ENCODE data around the gene LRMDA.
A peak's percentile ranks its signal among the peaks of the same experiment; 100 is the strongest.
"Not testable (repeated sequence)": the region's sequence is repeated elsewhere in the genome, so short reads cannot be mapped to it uniquely, and the experiment has no call there.

The LRMDA gene

DNA sequence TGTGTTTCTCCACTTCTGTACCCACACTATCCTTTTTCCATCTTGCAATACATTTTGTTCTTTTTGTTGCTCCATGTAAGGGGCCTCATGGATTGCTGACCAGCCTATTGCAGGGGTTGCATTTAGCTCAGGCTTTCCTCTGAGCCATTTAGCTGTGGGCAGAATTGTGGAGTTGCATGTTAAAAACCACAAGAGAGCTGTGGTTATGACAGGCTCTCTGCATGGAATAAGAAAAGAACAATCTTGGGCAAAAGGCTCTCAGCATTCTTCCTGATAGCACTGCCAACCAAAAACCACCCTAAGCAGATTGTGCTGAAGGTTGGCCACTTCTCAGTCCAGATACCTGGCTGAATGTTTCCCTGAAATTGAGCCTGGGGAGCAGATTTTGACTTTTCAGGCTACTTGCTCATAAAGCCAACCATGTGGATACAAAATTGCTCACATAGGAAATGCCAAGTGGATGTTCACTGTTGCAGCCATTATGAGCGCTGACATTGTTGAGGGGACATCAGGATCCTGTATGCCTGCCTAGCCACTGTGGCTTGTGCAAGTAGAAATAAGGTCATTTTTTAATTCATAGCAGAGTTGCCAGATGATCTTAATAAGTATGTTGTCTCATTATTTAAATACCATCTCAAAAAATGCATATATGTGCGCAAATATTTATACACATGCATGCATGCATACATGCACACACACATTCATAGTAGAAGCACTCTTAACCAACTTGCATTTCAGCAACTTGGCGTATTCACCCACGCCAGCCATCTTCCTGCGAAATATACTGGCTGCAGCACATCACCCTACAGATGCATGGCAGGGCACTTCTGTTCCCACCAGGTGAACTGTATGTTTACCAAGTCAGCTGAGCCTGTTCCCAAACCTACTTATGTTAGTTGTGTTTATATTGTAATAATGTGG is 695.4 kb downstream of the LRMDA start:
- DNase-seq (ENCODE audit: low spot score): peak; percentile 87

DNA sequence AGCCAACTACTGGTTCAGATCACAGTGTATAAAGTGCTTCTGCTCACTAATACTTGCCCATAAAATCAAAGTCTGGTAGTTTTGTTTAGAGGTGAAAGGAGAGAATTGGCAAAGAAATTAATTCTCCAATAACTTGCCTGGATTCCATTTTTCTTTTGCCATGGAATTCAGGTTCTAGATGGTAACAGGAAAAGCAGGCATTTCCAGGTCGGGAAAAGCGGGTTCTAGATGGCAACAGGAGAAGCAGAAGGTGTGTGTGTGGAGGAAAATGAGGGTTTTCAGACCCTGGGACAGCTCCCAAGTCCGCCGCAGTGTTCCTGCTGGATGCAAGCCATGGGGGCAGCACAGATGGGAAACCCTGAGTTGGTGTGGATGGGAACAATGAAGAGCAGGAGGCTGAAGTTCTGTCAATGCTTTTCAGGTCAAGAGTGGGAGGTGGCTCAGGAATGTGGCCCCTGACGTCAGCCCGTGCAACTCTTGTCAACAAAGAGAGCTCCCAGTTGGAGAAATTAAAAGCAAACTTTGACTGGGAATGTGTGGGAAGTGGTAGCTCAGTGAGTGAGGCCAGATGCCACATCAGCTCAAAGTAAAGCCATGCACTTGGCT is 696.7 kb downstream of the LRMDA start:
- no peak for DNase-seq (ENCODE audit: low spot score)

DNA sequence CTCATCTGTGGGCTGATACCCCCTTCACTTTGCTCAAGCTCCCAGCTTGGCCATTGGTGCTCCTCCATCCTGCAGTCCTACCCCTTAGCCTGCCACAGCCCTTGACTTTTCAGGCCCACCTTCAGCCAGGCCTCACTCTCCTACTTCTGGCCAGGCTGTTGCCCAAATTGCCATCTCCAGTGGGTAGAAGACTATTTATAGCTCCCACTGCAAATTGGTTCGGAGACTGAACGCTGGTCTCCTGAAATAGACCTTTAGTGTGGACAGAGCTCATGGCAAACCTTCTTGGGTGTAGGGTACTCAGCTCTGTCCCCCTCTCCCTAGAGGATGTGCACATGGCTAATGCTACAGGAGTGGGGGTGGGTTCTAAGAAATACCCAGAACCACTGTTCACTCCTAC is 697.8 kb downstream of the LRMDA start:
- DNase-seq (ENCODE audit: low spot score): no peak

DNA sequence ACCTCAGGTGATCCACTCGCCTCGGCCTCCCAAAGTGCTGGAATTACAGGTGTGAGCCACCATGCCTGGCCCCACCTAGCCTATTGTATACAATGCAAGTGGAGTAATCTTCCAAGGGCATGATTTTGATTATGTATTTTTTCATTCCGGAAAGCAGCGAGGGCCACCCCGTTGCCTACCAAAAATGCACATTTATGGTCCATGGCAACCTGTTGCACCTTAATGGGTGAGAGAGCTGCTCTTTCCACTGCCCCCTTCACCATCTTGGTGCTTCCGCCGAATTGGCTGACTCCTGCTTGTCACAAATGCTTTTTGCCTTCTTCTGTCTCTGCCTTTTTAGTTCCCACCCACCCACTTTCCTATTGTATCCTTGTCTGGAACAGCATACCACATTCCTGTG is 699.5 kb downstream of the LRMDA start:
- DNase-seq (ENCODE audit: low spot score): no peak

DNA sequence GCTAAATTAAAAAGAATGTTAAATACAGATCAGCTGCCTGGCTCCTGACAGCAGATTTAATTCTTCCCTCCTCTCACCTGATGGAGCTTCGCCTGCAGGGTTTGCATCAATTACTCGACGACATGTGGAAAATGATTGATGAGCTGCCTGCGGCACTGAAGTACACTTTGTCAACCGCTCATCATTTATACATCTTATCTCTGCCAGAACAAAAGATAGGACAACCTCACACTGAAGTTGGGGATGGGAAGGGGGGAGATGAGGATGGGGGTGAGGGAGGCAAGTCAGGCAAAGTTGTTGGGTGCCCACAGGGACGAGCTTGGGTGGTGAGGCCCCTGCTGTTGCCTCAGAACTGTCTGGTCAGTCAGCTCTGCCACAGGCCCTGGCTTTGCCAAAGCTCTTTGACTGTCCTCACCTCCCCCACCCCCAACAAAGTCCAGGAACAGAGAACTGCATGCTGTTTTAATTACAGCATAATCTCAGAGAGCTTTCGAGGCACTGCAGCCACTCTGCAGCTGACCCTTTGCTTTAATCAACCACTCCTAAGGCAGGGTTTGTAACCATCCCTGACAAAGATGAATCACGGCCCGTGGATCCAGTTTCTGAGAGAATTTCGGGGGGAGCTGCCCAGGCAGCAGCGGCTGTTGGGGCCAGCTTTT is 702.3 kb downstream of the LRMDA start:
- no peak for DNase-seq (ENCODE audit: low spot score)

DNA sequence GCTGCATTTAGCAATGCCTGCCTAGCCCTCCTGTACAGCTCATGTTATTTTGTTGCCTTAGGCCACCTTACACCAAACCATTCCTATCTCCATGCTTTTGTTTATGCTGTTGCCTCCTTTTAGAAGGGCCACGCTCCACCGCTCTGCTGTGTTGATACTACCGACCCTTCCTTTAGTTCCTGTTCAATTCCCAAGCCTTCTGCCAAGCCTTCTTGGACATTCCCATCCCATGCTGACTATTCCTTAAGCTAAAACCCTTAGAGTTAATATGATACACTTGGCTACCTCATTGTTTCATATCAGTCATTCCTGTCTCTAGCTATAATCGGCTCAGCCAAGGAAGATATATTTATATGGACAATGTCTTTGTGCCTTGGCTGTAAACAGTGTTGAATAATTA is 705.5 kb downstream of the LRMDA start:
- DNase-seq (ENCODE audit: low spot score): no peak

DNA sequence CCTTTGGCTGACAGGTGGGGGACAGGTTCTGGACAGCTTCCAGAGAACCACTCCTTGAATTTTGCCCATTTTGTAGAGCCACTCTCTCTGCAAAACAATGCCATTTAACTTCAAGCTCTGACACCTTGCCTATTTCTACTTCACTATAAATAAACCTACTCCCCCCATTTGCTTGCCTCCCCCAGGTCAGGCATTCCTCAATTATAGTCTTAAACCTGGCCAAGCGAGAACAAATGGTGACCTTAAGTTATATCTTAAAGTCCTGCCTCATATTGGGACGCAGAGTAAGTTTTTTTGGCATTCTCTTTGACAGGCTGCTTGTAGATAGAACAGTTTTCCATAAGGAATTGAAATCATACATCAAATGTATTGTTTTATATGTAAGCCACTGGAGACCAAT is 706.9 kb downstream of the LRMDA start:
- no peak for DNase-seq (ENCODE audit: low spot score)

DNA sequence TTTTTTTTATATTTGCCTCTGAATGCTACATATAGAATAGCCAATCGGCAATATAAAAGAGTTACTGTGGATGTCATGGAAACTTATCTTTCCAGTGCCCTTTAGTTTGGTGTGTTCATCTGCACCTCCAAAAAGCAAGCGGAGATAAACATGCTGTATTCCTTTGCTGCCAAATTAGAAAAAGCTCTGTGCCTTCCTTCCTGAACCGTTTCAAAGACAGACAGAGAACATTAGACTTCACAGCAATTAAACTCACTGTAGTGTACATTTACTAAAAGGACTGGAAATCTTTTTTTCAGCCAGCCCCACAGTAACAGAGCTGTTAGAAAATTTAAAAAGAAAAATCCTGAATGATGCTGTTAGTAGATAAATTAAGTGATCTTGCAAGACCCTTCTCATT is 707.5 kb downstream of the LRMDA start:
- DNase-seq (ENCODE audit: low spot score): no peak

DNA sequence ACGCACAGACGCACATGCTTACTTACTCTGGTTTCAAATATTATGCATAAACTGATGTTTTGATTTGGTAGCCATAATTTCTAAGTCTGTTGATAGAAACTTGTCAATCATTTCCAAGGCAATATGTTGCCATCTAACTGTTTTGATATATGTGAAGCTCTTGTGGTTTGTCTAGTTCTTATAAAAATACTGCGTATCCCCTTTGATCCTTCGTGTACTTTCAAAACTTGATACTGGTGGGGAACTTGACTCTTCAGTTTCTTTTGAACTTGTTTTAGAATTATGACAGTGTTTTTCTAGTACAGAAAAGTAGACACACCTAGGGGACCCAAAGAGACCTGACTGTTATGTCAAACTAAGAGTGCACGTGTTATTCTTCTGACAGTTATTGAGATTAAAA is 708.0 kb downstream of the LRMDA start:
- DNase-seq (ENCODE audit: low spot score): no peak

DNA sequence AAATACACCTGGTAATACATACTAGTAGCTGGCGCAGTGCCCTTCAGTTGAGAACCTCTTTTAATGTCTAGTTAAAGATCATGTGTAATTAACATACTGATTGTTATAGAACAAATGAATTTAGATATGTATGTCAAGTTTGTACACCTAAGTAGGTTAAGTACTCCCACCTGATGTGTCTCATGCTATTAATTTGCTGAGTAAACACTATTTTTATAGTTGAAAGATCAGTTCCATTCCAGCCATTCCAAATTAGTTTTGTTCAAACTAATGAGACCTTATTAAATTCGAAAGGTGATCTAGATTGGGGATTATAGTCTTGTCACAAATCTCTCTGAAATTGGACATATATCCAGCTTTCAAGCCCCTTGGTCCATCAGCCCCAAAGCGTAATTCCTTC is 710.0 kb downstream of the LRMDA start:
- no peak for DNase-seq (ENCODE audit: low spot score)

DNA sequence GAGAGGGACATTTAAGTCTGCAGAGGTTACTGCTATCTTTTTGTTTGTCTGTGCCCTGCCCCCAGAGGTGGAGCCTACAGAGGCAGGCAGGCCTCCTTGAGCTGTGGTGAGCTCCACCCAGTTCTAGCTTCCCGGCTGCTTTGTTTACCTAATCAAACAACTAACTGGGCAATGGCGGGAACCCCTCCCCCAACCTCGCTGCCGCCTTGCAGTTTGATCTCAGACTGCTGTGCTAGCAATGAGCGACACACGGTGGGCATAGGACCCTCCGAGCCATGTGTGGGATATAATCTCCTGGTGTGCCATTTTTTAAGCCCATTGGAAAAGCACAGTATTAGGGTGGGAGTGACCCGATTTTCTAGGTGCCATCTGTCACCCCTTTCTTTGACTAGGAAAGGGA is 716.8 kb downstream of the LRMDA start:
- not testable (repeated sequence) for DNase-seq (ENCODE audit: low spot score)

DNA sequence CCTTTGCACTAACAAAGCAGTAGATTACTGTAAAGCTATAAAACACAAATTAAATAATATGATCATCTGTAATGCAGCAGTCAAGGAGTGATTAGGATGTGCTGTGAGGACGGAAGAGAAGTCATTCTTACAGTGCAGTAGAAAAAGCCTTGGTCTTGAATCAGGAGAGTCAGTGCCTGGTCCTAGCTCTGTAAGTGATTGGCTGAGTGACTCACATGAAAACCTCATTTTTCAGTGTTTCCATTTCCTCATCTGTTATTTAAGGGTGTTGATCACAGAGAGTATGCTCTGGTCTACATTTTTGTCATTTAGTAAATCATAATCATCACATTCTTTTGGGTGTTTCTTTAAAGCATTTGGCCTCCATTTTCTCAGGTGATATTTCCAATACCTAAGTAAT is 717.8 kb downstream of the LRMDA start:
- no peak for DNase-seq (ENCODE audit: low spot score)

DNA sequence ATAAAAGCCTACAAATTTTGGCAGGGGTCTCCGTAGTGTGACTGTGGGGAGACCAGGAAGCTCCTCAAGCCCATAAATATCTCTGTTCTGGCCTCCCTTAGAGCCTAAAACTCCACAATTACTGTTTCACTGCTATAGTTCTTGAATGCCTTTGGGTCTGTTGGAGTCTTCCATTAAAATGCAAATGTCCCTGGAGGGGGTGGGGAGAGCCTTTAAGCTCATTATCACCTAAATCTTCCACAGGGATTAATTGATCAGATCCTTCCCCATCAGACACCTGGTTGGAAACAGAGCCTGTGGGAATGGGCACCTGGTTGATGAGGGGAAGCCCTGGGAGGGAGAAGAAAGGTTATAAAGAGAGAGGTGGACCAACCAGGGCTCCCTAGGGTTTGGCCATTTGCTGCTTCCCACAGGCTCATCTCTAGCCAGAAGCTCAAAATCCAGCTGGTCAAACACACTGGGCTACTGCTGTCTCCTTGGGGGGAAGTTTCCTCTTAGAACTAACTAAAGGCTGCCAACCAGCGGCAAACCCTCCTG is 718.2 kb downstream of the LRMDA start:
- DNase-seq (ENCODE audit: low spot score): no peak

DNA sequence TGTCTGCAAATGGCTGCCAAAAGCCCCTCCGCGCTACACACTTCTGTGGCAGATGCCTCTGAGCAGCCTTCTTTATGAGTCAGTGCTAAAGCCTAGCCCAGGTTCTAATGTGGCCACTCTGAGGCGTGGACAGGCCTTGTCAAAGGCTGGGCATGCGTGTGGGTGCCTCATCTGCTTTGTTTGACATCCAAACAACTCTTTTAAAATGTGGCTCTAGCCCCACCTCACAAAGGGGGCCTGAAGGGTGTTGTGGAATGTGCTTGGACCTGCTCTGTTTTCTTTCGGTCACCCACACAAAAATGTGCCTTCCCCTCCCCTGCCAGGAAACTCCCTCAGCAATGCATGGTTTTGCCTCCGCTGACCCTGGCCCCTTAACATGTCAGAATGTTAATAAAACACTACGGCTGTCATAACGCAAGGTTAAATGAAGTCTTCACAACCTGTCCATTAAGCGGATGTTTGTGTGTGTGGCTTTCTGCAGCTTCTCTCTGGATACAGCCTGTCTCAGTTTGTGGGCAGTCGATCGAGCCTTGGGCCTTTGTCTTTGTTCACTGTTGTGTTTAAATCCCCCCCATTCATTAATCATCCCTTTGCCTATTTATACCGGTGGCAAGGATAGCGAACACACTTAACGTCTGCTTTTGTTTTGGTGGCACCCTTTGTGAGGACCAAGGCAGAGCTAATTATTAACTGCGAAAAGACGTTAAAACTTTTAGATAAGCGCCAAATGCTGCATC is 718.9 kb downstream of the LRMDA start:
- no peak for DNase-seq (ENCODE audit: low spot score)

DNA sequence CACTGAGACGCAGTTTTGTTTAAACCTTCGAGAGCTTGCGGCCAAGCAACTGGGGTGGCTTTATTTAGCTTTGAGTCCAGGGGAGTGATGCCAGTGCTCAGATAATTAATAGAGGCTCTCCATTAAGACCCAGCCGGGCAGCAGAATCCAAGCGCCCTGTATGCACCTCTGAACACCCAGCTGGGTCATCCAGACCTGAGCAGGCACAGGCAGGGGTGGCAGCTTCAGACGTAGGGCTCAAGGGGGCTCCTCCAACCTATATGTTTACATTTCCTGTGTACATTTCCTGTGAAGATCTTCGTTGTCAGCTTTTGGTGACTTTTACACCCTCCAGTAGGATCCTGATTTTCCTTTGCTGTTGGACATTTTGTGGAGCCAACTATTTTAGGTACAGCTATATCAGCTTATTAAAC is 719.5 kb downstream of the LRMDA start:
- no peak for DNase-seq (ENCODE audit: low spot score)

DNA sequence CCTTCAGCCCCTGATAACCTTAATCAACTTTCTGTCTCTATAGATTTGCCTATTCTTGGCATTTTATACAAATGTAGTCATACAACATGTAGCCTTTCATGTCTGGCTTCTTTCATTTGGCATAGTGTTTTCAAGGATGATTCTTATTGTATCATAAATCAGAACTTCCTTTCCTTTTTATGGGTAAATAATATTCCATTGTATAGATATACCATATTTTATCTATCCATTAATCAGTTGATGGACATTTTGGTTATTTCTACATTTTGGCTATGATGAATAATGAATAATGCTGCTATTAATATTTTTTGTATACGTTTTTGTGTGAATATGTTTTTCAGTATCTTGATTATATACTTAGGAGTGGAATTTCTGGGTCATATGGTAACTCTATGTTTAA is 720.8 kb downstream of the LRMDA start:
- no peak for DNase-seq (ENCODE audit: low spot score)

DNA sequence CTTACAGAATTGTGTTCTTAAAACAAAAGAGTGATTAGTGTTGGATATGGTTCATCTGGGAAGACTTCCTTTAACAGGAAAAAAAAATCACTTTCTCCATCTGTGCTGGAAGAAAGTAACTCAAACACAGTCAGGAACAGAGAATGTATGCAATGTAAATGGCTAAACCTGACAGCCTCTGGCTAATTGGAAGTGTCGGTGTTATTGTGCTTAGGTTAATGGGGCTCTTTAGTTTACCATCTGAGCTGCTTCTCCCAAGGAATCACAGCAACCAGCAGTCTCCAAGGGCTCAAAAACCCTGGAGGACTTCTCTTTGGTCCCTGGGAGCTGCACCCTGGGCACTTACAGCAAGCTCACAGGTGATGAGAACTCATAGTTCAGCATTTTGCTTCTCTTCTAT is 724.5 kb downstream of the LRMDA start:
- DNase-seq (ENCODE audit: low spot score): no peak

DNA sequence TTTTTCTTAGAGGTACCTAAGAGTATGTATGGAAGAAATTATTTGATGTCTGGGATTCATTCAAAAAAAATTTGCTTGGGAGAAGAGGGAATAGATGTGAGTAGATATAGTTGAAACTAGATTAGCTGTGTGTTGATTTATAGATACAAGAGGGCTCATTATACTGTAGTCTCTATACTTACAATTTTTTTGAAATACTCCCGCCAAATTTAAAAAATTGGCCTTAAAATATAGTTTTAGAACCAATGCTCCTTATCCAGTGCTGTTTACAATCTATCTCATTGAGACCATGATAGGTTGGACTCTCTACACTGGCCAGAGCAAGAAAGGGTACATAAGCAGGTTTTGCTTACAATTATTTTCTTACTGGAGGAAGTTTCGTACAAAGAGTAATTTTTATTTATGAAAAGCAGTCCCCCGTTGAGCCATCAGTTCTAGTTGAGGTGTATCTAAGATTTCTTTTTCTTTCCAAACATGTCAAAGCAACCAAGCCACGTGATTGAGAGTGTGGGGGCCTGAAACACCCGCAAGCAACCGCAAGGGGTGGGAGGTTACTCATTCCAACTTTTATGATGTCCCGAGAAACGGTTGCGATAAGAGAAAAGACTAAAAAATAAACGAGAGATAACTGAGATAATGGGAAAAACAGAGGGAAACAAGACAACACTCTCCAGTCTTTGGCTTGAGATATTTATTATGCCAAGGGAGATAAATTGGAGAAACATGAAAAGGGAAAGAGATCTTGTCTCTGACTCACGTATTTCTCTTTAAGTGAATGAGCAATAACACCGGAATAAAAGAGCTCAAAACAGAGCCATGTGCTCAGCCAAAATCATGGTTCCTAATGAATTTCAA is 729.2 kb downstream of the LRMDA start:
- no peak for DNase-seq (ENCODE audit: low spot score)

DNA sequence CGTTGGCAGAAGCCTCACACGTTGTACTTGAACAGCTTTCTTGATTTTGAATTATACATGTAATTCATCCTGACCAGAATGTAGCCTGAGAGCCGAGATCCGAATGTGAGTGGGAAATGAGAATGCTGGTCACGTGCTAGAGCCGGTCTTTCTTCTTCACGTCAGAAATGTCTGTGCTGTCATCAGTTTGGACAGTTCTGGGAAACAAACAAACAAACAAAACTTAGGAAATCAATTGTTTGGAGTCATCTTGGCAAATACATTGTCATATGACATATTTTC is 729.8 kb downstream of the LRMDA start:
- no peak for DNase-seq (ENCODE audit: low spot score)

DNA sequence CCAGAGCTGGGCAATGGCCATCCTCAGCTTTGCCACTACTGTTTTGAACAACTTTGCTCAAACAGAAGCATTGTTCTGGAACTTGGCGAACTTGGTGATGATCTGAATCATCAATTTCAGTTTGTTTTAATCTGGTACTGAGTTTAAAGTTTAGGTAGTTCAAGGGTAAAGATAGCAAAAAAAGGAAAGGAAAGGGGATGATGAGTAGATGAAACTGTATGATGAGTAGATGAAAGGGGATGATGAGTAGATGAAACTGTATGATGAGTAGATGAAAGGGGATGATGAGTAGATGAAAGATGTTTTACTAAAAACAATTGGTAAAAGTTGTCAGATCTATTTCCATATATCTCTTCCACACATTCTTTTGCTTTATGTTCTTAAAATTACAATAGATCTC is 737.0 kb downstream of the LRMDA start:
- DNase-seq (ENCODE audit: low spot score): no peak

DNA sequence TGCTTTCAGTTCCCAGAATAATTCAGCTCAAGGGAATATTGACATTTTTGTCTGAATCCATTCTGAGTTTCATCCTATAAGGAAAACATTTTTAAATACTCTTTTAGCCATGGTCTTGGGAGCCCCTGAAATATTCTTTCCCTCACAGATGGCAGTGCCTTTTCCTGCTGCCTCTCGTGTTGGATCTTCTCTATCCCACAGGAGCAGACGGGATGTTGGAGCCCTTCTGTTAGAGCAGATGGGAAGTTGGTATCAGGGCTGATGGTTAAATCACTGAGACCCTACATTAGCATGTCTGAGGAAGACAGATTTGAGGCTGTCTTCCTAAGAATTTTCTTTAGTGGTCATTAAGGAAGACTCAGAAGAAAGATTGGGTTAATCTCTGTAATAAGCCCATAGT is 737.8 kb downstream of the LRMDA start:
- no peak for DNase-seq (ENCODE audit: low spot score)

DNA sequence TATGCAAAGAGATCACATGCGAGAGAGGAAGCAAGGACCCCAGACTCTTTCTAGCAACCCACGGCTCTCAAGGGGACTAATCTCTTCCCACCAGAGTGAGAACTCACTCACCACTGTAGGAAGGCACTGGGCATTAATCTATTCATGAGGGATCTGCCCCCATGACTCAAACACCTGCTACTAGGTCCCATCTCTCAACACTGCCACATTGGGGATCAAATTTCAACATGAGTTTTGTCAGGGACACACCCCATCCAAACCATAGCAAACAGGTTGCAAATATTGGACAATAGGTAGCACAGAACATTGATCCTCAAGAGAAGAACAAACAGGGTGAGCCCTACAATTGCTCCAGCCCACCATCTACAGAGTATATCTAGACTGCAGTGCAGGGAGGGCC is 740.6 kb downstream of the LRMDA start:
- no peak for DNase-seq (ENCODE audit: low spot score)

Data from cerebellar cortex (tissue), 1 donor.